ENCODE data around the gene UACA.

DNA sequence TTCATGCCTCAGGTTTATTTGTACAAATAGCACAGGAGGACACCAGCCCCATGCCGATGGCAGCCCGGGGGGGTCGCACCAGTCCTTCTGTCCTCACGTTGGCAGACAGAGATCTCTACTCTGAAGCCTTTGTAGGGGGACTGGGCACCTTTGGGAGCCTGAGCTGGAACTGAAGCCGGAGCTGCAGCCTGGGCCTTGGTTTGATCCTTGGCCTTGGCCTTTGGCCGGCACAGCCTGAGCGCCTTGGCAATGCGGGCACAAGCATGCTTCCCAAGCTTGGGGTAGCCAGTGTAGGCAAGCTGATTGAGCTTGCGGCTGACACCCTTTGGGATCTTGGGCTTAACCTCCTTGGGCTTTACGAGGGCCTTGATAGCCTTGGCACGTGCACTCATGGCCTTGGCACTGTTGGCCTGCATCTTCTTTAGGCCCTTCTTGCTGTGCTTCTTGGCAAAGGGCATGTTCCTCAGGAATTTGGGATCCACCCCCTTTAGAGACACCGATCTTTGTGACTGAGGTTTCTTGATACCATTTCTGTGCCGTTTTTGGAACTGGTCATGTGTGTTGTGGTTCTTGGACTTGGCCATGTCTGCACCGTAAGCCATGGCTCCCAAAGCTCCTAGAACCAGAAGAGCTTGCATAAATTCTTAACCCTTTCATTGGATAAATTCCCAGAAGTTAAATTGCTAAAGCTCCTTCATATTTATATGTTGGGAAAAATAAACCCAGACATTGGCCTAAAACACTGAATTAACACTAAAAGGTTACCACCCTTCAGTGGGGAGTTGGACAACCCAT lies 33.4 kb upstream of the UACA start:
- TF ChIP-seq POLR2A (IDR thresholded peaks at IDR 0.05) (no peak), EP300 (IDR thresholded peaks at IDR 0.05) (no peak)
- TF ChIP-seq, protein P1, sequence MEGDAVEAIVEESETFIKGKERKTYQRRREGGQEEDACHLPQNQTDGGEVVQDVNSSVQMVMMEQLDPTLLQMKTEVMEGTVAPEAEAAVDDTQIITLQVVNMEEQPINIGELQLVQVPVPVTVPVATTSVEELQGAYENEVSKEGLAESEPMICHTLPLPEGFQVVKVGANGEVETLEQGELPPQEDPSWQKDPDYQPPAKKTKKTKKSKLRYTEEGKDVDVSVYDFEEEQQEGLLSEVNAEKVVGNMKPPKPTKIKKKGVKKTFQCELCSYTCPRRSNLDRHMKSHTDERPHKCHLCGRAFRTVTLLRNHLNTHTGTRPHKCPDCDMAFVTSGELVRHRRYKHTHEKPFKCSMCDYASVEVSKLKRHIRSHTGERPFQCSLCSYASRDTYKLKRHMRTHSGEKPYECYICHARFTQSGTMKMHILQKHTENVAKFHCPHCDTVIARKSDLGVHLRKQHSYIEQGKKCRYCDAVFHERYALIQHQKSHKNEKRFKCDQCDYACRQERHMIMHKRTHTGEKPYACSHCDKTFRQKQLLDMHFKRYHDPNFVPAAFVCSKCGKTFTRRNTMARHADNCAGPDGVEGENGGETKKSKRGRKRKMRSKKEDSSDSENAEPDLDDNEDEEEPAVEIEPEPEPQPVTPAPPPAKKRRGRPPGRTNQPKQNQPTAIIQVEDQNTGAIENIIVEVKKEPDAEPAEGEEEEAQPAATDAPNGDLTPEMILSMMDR (IDR thresholded peaks at IDR 0.05): no peak

Data from ovary (tissue), 3 donors.